Panc1 (cell line): ENCODE results near the gene ARHGEF7. TPM values are rescaled to one million over a fixed set of nuclear protein-coding genes. Genes with fewer than 3 reads are reported as not detected.

Source experiments
- ATAC-seq: fragments of 200-7000 bp; cut with Tn5 transposase; 2 replicates; pipeline ENCODE4 v1.9.1; 2020; ENCODE audit warnings: mild to moderate bottlenecking, moderate library complexity
- BruUV-seq: library from RNA; stranded (reverse); fragments of 400-500 nt; replicated peaks from 2 replicates; lab custom pipeline; 2021; lab: Mats Ljungman, UMichigan
- CTCF ChIA-PET: fragments of 300-600 bp; sonication (Branson Sonifier 250); formaldehyde crosslinking; loops from one replicate; lab custom pipeline; 2022; ENCODE audit warnings: antibody characterized with exemption; lab: Charles Lee
- POLR2A ChIA-PET: fragments of 300-600 bp; sonication (Branson Sonifier 250); formaldehyde crosslinking; loops from one replicate; lab custom pipeline; 2022; ENCODE audit warnings: antibody characterized with exemption; lab: Charles Lee
- DNase-seq: peaks from one replicate; pipeline ENCODE4 v3.0.0-alpha.2; 2010; ENCODE audit warnings: low read depth, low spot score
- H3K27ac ChIP-seq: 2 replicates; pipeline ENCODE4 v1.5.1; 2011; ENCODE audit warnings: mild to moderate bottlenecking, low read length, inconsistent platforms
- H3K27me3 ChIP-seq: fragments of 200-500 bp; sonication (Bioruptor generic); 2 replicates; pipeline ENCODE4 v1.6.0; 2014; ENCODE audit warnings: low read length, inconsistent platforms; ENCODE audit not compliant: control insufficient read depth, insufficient read depth
- H3K36me3 ChIP-seq: fragments of 200-500 bp; sonication (Bioruptor generic); 2 replicates; pipeline ENCODE4 v1.5.1; 2014; ENCODE audit warnings: inconsistent platforms, mild to moderate bottlenecking, low read length, moderate library complexity; ENCODE audit not compliant: control insufficient read depth, insufficient read depth
- H3K4me1 ChIP-seq: 2 replicates; pipeline ENCODE4 v1.5.1; 2011; ENCODE audit warnings: inconsistent platforms, mild to moderate bottlenecking, low read length, moderate library complexity; ENCODE audit not compliant: control insufficient read depth, insufficient read depth
- H3K4me3 ChIP-seq, 2 experiments: 2 replicates each; pipeline ENCODE4 v1.5.1; 2011 to 2012; ENCODE audit warnings: low read depth in 2 of 2, low read length in 2 of 2, mild to moderate bottlenecking in 2 of 2, inconsistent platforms in 1 of 2, moderate library complexity in 1 of 2
- H3K9me3 ChIP-seq: fragments of 200-500 bp; sonication (Bioruptor generic); 2 replicates; pipeline ENCODE4 v1.5.1; 2014; ENCODE audit warnings: low read depth, mild to moderate bottlenecking, inconsistent platforms, low read length, moderate library complexity; ENCODE audit not compliant: control insufficient read depth, insufficient read depth
- POLR2AphosphoS5 ChIP-seq: IDR thresholded peaks from 2 replicates; pipeline ENCODE4 v1.6.1; 2012; ENCODE audit warnings: mild to moderate bottlenecking, low read depth, low read length, moderate library complexity
- SIN3A ChIP-seq: IDR thresholded peaks from 2 replicates; pipeline ENCODE4 v1.6.1; 2012; ENCODE audit warnings: low read depth, mild to moderate bottlenecking, low read length, moderate library complexity, borderline replicate concordance; ENCODE audit not compliant: insufficient read depth
- TCF7L2 ChIP-seq: IDR thresholded peaks from 2 replicates; pipeline ENCODE4 v1.6.1; 2011; ENCODE audit warnings: mild to moderate bottlenecking, low read depth, low read length, inconsistent platforms
- in situ Hi-C: cut with HindIII; loops from 2 replicates; pipeline ENCODE4 v1.10.0; 2016; ENCODE audit warnings: low sequenced_read_pairs, low pct_unique_long_range_greater_than_20kb
- intact Hi-C: fragments of 100-400 bp; cut with micrococcal nuclease; formaldehyde crosslinking; loops from one replicate; pipeline ENCODE4 v1.10.0; 2022; ENCODE audit not compliant: unreplicated experiment
- total RNA-seq: library from RNA; stranded (reverse); gene quantifications from one replicate; pipeline ENCODE4 v1.2.1, GENCODE V29; 2021; ENCODE audit not compliant: unreplicated experiment
- TF ChIP-seq, protein P1 (sequence below): fragments of 450-650 bp; IDR thresholded peaks from 2 replicates; pipeline ENCODE4 v1.5.1; 2017; ENCODE audit warnings: mild to moderate bottlenecking
- TF ChIP-seq, protein P2 (sequence below), 2 experiments: IDR thresholded peaks; 2 replicates each; pipeline ENCODE4 v1.6.1; 2011 to 2012; ENCODE audit warnings: low read depth in 2 of 2, control low read depth in 1 of 2, low read length in 1 of 2, mild to moderate bottlenecking in 1 of 2, moderate library complexity in 1 of 2; ENCODE audit not compliant: insufficient read depth in 1 of 2

ARHGEF7 gene
- total RNA-seq, 1 experiment from 2014 or later, result 36.4 TPM

DNA sequence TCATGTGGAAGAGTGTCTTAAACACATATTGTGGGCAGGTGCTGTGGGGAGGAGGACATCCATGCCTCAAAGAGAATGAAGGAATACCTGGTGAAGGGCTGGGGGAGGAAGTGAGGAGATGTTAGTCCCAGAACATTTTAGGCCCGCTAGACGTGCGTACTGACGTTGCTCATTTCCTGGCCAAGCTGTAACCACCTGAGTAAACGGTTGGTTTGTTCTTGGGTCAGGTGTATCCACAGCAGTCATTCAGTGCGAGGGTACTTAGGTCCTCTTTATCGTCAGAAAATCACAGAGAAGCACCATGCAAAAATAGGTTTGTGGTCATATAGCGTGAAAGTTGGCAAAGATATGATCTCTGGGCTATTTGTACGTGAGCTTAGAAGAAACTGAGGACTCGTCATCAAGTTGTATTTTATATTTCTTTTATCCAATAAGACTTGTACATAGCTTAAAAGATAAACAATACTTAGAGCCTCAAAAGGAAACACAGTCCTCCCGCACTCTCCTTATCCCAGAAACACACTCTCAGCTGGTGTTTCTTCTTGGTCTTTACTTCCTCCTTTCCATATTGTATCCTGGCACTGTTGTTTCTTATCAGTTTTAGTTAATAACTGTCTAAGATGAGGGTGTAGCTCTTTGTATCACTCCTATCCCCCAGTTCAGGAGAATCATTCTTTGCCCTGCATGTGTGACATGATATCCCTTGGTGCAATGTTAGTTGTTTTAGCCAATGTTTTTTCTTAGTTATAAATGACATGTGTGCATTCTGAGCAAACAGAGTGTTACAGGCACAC, 52.0 kb downstream of the ARHGEF7 start:
- BruUV-seq, result no TSS peak
- H3K27ac ChIP-seq, result no peak overlapping the region
- H3K27me3 ChIP-seq, result no peaks in the 10 kb centered on the region
- ChIA-PET CTCF (no interaction called here), POLR2A (no interaction called here)
- intact Hi-C loops, result no loop called here
- no peaks in the 10 kb centered on the region for H3K9me3 ChIP-seq
- no peaks in the 10 kb centered on the region for H3K4me1 ChIP-seq
- H3K4me3 ChIP-seq, result no peak overlapping the region
- H3K36me3 ChIP-seq, result no peaks in the 10 kb centered on the region
- DNase-seq (no peak), ATAC-seq (no peak)
- TF ChIP-seq TCF7L2 (no peak), SIN3A (no peak), POLR2AphosphoS5 (no peak)
- TF ChIP-seq, protein P1, sequence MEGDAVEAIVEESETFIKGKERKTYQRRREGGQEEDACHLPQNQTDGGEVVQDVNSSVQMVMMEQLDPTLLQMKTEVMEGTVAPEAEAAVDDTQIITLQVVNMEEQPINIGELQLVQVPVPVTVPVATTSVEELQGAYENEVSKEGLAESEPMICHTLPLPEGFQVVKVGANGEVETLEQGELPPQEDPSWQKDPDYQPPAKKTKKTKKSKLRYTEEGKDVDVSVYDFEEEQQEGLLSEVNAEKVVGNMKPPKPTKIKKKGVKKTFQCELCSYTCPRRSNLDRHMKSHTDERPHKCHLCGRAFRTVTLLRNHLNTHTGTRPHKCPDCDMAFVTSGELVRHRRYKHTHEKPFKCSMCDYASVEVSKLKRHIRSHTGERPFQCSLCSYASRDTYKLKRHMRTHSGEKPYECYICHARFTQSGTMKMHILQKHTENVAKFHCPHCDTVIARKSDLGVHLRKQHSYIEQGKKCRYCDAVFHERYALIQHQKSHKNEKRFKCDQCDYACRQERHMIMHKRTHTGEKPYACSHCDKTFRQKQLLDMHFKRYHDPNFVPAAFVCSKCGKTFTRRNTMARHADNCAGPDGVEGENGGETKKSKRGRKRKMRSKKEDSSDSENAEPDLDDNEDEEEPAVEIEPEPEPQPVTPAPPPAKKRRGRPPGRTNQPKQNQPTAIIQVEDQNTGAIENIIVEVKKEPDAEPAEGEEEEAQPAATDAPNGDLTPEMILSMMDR, result no peak
- TF ChIP-seq, protein P2, sequence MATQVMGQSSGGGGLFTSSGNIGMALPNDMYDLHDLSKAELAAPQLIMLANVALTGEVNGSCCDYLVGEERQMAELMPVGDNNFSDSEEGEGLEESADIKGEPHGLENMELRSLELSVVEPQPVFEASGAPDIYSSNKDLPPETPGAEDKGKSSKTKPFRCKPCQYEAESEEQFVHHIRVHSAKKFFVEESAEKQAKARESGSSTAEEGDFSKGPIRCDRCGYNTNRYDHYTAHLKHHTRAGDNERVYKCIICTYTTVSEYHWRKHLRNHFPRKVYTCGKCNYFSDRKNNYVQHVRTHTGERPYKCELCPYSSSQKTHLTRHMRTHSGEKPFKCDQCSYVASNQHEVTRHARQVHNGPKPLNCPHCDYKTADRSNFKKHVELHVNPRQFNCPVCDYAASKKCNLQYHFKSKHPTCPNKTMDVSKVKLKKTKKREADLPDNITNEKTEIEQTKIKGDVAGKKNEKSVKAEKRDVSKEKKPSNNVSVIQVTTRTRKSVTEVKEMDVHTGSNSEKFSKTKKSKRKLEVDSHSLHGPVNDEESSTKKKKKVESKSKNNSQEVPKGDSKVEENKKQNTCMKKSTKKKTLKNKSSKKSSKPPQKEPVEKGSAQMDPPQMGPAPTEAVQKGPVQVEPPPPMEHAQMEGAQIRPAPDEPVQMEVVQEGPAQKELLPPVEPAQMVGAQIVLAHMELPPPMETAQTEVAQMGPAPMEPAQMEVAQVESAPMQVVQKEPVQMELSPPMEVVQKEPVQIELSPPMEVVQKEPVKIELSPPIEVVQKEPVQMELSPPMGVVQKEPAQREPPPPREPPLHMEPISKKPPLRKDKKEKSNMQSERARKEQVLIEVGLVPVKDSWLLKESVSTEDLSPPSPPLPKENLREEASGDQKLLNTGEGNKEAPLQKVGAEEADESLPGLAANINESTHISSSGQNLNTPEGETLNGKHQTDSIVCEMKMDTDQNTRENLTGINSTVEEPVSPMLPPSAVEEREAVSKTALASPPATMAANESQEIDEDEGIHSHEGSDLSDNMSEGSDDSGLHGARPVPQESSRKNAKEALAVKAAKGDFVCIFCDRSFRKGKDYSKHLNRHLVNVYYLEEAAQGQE (IDR thresholded peaks at IDR 0.05; ENCODE audit: insufficient read depth in 1 of 2, low read depth in 2 of 2, low read length in 1 of 2), result no peak
- in situ Hi-C loops, result no loop called here

DNA sequence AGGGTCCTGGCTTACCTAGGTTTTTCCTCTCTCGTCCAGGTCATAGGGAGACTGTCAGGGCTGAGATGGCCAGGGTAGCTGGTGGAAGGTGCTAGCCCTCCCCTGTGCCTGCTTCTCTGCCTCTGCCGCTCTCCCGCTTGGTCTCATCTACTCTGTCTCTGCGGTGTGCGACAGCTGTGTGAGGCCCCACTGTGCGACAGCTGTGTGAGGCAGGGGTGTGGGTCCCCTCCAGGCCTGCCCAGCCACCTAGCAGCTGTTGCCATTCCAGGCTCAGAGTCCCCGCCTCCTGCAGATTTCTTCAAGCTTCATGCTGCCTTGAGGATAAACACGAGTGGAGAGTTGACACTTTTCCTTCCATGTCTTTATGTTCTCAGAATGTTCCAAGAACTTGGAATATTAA, 53.0 kb downstream of the ARHGEF7 start:
- in situ Hi-C loops, result no loop called here
- no peak for ATAC-seq
- no peak for DNase-seq
- no peaks in the 10 kb centered on the region for H3K4me1 ChIP-seq
- no peaks in the 10 kb centered on the region for H3K36me3 ChIP-seq
- intact Hi-C loops, result no loop called here
- H3K27me3 ChIP-seq, result no peaks in the 10 kb centered on the region
- no TSS peak for BruUV-seq
- TF ChIP-seq, protein P1, result no peak
- TF ChIP-seq SIN3A, result no peak
- TF ChIP-seq, protein P2 (IDR thresholded peaks at IDR 0.05; ENCODE audit: insufficient read depth in 1 of 2, low read depth in 2 of 2, low read length in 1 of 2), result no peak
- no peak for TF ChIP-seq POLR2AphosphoS5
- TF ChIP-seq TCF7L2, result no peak
- no peak overlapping the region for H3K4me3 ChIP-seq
- no peak overlapping the region for H3K27ac ChIP-seq
- no peaks in the 10 kb centered on the region for H3K9me3 ChIP-seq
- ChIA-PET POLR2A (no interaction called here), CTCF (no interaction called here)
